CD4-positive, alpha-beta T cell (primary cell): ENCODE results near the gene DPEP2NB. TPM values are rescaled to one million over a fixed set of nuclear protein-coding genes. Genes with fewer than 3 reads are reported as not detected.

Experiments
- ATAC-seq: fragments of 200-7000 bp; cut with Tn5 transposase; one replicate; pipeline ENCODE4 v1.10.0; 2022; ENCODE audit warnings: mild to moderate bottlenecking; ENCODE audit not compliant: poor library complexity
- CTCF ChIA-PET: fragments of 350-600 bp; sonication (Branson Sonifier 250); formaldehyde crosslinking; loops from one replicate; lab custom pipeline; 2021; ENCODE audit warnings: antibody characterized with exemption, inconsistent platforms; lab: Charles Lee
- POLR2A ChIA-PET: fragments of 350-600 bp; sonication (Branson Sonifier 250); formaldehyde crosslinking; loops from one replicate; lab custom pipeline; 2021; ENCODE audit warnings: antibody characterized with exemption, inconsistent platforms; lab: Charles Lee
- DNase-seq, 14 experiments: peaks; one replicate each; pipeline ENCODE4 v3.0.0-alpha.2; 2013 to 2020; ENCODE audit warnings: mixed read lengths in 2 of 14
- H3K27ac ChIP-seq, 2 donors: one replicate each; pipeline versions ENCODE4 v1.5.1 to v1.7.0; 2013; ENCODE audit warnings: low read length in 2 of 2, low read depth in 1 of 2, mild to moderate bottlenecking in 1 of 2
- H3K27me3 ChIP-seq, 2 experiments: 1 replicate in 1 of 2; 2 replicates in 1 of 2; pipeline versions ENCODE4 v1.6.1 to v1.7.0; 2013; ENCODE audit warnings: low read length in 2 of 2, control low read depth in 1 of 2, mild to moderate bottlenecking in 1 of 2, moderate library complexity in 1 of 2; ENCODE audit not compliant: insufficient read depth in 2 of 2, control insufficient read depth in 1 of 2
- H3K36me3 ChIP-seq: one replicate; pipeline ENCODE4 v1.6.1; 2013; ENCODE audit warnings: low read length, control low read depth; ENCODE audit not compliant: insufficient read depth
- H3K4me1 ChIP-seq: one replicate; pipeline ENCODE4 v1.6.1; 2013; ENCODE audit warnings: low read length, control low read depth; ENCODE audit not compliant: insufficient read depth
- H3K4me3 ChIP-seq: one replicate; pipeline ENCODE4 v1.5.1; 2013; ENCODE audit warnings: mild to moderate bottlenecking, low read length, moderate library complexity
- H3K9me3 ChIP-seq, 2 experiments: 1 replicate in 1 of 2; 2 replicates in 1 of 2; pipeline versions ENCODE4 v1.6.1 to v1.7.0; 2013; ENCODE audit warnings: low read length in 2 of 2, mild to moderate bottlenecking in 2 of 2, control low read depth in 1 of 2, moderate library complexity in 1 of 2; ENCODE audit not compliant: control insufficient read depth in 1 of 2, insufficient read depth in 1 of 2
- H3K27ac Mint-ChIP-seq: one replicate; pipeline ENCODE4 v1.8.0; 2020; ENCODE audit warnings: mixed read lengths
- H3K27me3 Mint-ChIP-seq: one replicate; pipeline ENCODE4 v1.8.0; 2021; ENCODE audit warnings: mixed read lengths
- H3K36me3 Mint-ChIP-seq: one replicate; pipeline ENCODE4 v1.8.0; 2021; ENCODE audit warnings: low read depth, mixed read lengths
- H3K4me1 Mint-ChIP-seq: one replicate; pipeline ENCODE4 v1.8.0; 2021; ENCODE audit warnings: low read depth, mixed read lengths
- H3K4me3 Mint-ChIP-seq: one replicate; pipeline ENCODE4 v1.8.0; 2020; ENCODE audit warnings: mild to moderate bottlenecking, mixed read lengths
- H3K9me3 Mint-ChIP-seq: one replicate; pipeline ENCODE4 v1.8.0; 2020; ENCODE audit warnings: mixed read lengths
- intact Hi-C, 2 experiments: fragments of 100-400 bp; cut with DNase I in 1 of 2; cut with micrococcal nuclease in 1 of 2; formaldehyde crosslinking; loops; one replicate each; pipeline versions ENCODE4 v1.15.1 to v1.9.0; 2023 to 2025; cut with DNase I, micrococcal nuclease
- polyA plus RNA-seq, 2 donors: library from polyadenylated mRNA; unstranded; fragments of 120-200 nt; gene quantifications; one replicate each; pipeline ENCODE4 v1.2.1, GENCODE V29; 2013
- total RNA-seq, 174 experiments: library from RNA in 2 of 174; stranded (reverse) in 2 of 174; gene quantifications; one replicate each; pipeline ENCODE4 v1.2.3 and lab custom pipeline; 2021 to 2026
- TF ChIP-seq, protein P1 (sequence below): fragments of 200-600 bp; IDR thresholded peaks from one replicate; pipeline ENCODE4 v1.8.0; 2022; ENCODE audit warnings: antibody characterized with exemption, mild to moderate bottlenecking

The DPEP2NB gene, protein sequence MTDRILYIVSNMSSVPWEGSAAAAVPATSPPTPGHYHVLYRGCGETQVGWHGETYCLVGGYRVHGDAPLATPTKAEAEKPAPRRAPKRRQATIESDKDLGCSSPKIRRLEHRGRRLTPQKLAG
- total RNA-seq (not detected), total RNA-seq (lab: John Stamatoyannopoulos, UW) (0 to 0.11 (median 0) reads per million in 172 experiments)
- polyA plus RNA-seq (2013, experiment 1 of 2) = 0.08 TPM
- not detected for polyA plus RNA-seq (2013, experiment 2 of 2)

DNA sequence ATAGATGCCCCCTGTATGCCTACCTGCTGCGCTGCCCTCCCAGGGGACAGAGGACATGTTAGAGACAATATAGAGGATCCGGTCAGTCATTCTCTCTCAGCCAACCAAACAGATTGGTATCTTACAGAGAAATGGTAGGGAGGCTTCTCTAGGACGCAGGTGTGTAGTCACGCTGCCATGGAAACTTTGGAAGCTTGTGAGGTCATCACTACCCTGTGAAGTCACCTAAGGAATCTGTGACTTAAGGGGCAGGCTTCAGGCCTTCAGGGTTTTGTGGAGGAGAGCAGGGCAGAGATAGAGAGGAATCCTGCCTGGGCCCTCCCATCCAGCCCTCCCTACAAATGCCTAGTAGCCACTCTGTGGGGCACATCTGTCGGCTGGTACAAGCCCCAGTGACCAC, at the start of gene DPEP2NB:
TSS of gene DPEP2NB (minus strand) at position 231 of the 400 bp plus-strand sequence. CDS start at position 90, 141 bp downstream.
- DNase-seq (no peak), ATAC-seq (no peak)
- ChIA-PET CTCF (no interaction called here), POLR2A (interaction anchor here (0.9 to 2.1 kb wide), 3 partner anchors 10 to 80 kb away, joined by 3 to 8 read pairs (median 5); partner anchors contain the start of gene DPEP2)
- Histone ChIP-seq H3K36me3 (no peaks in the 10 kb centered on the region), H3K27me3 (no peaks in the 10 kb centered on the region), H3K27ac (no peak within 1 kb of the TSS), H3K9me3 (no peaks in the 10 kb centered on the region), H3K4me3 (no peak within 1 kb of the TSS), H3K4me1 (peaks cover 6% of the 10 kb centered on the region)
- Mint-ChIP-seq H3K4me1 (peaks cover 7% of the 10 kb centered on the region), H3K27ac (no peak within 1 kb of the TSS), H3K36me3 (peaks cover 5% of the 10 kb centered on the region), H3K27me3 (no peaks in the 10 kb centered on the region), H3K4me3 (no peak within 1 kb of the TSS), H3K9me3 (no peaks in the 10 kb centered on the region)
- intact Hi-C loops = no loop called here
- TF ChIP-seq, protein P1, sequence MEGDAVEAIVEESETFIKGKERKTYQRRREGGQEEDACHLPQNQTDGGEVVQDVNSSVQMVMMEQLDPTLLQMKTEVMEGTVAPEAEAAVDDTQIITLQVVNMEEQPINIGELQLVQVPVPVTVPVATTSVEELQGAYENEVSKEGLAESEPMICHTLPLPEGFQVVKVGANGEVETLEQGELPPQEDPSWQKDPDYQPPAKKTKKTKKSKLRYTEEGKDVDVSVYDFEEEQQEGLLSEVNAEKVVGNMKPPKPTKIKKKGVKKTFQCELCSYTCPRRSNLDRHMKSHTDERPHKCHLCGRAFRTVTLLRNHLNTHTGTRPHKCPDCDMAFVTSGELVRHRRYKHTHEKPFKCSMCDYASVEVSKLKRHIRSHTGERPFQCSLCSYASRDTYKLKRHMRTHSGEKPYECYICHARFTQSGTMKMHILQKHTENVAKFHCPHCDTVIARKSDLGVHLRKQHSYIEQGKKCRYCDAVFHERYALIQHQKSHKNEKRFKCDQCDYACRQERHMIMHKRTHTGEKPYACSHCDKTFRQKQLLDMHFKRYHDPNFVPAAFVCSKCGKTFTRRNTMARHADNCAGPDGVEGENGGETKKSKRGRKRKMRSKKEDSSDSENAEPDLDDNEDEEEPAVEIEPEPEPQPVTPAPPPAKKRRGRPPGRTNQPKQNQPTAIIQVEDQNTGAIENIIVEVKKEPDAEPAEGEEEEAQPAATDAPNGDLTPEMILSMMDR = no peak

DNA sequence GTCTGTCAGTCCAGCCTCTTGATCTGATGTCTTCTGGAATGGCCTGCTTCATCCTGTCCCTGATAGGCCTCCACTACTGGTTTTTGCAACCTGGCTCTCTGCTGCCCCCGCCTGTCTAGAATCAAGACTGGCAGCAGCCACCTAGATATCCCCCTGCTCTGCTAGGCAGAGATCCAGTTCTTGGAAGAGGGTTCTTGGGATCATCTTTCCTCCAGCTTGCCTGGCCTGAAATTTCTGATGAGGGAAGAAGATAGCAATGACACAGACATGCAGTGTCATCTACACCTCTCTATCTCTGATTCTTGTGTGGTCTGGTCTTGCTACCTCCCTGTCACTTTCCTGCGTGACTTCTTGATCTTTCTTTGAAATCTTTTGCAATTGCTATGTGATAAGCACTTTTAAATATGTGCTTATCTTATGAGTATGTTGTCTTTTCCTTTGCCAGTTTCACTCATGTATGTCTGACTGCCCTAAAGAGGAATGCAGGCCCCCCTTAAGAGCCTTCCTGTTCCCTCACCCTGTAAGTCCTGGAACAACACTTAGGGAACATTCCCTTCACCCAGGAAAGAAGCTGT, 49.2 kb upstream of the DPEP2NB start:
- Mint-ChIP-seq H3K27me3 (no peaks in the 10 kb centered on the region), H3K9me3 (no peaks in the 10 kb centered on the region), H3K36me3 (peaks cover 18% of the 10 kb centered on the region), H3K4me3 (peak overlapping the region; percentile 22), H3K27ac (peak overlapping the region; percentile 50), H3K4me1 (peaks cover 84% of the 10 kb centered on the region)
- ATAC-seq (peak; percentile 83), DNase-seq (peak; percentile 55 to 82 (median 68))
- ChIA-PET POLR2A (interaction anchor here (2.7 to 12.7 kb wide), 2 partner anchors 15 to 21 kb away, joined by 12 to 174 read pairs; partner anchors contain the start of gene NFATC3), CTCF (interaction anchor here (0.7 to 3.0 kb wide), 12 partner anchors 8 to 249 kb away, joined by 3 to 14 read pairs (median 4); partner anchors contain the start of gene NFATC3)
- intact Hi-C loops = no loop called here
- Histone ChIP-seq H3K27ac (peak overlapping the region in 1 of 2 donors; percentile 55), H3K9me3 (no peaks in the 10 kb centered on the region), H3K27me3 (no peaks in the 10 kb centered on the region), H3K36me3 (peaks cover 10% of the 10 kb centered on the region), H3K4me3 (no peak overlapping the region), H3K4me1 (peaks cover 86% of the 10 kb centered on the region)
- TF ChIP-seq, protein P1 = peak; percentile 87

DNA sequence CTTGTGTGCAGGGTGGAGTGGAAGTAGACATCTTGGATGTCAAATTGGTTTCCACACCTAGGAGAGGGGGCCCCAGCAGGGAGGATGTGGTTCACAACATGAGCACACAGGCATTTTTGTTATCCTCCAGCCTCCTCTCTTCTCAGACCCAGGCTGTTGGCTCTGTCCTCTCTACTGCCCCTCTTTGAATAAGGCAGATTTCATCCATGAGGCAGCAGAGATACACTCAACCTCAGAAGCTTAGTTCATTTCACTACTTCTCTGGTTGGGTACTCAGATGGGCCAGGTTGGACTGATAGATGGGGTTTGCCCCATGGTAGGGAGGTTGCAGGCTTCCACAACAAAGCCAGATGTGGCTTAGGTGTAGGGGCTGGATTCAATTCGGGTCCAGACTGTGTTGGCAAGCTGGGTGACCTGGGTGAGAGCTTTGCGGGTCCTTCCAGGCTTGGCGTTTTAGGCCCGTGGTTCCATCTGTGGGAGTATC, 47.2 kb upstream of the DPEP2NB start:
- ATAC-seq = peak; percentile 71
- H3K4me1 Mint-ChIP-seq = peaks cover 76% of the 10 kb centered on the region
- no peaks in the 10 kb centered on the region for H3K27me3 Mint-ChIP-seq

More for the DNA sequence above, 47.2 kb upstream of the DPEP2NB start:
- TF ChIP-seq, protein P1 = no peak
- CTCF ChIA-PET = interaction anchor here (1.2 to 3.0 kb wide), 5 partner anchors 18 to 31 kb away, joined by 3 to 14 read pairs (median 4); partner anchors contain the start of gene NFATC3
- Mint-ChIP-seq H3K27ac (peak overlapping the region; percentile 50), H3K36me3 (peaks cover 36% of the 10 kb centered on the region), H3K9me3 (no peaks in the 10 kb centered on the region), H3K4me3 (peak overlapping the region; percentile 62)
- Histone ChIP-seq H3K27me3 (no peaks in the 10 kb centered on the region), H3K9me3 (no peaks in the 10 kb centered on the region), H3K36me3 (peaks cover 7% of the 10 kb centered on the region), H3K4me3 (no peak overlapping the region), H3K27ac (peak overlapping the region in 1 of 2 donors; percentile 7), H3K4me1 (peaks cover 78% of the 10 kb centered on the region)
- DNase-seq = peak in 7 of 14 experiments; percentile 23 to 84 (median 50)
- intact Hi-C loops = loop anchor here in 1 of 2 experiments (1.0 kb wide), 1 partner anchor 247 kb away; no protein-coding TSS in a partner anchor
- POLR2A ChIA-PET = interaction anchor here (1.5 to 3.2 kb wide), 4 partner anchors 17 to 64 kb away, joined by 5 to 10 read pairs (median 6); no protein-coding TSS in a partner anchor
